Spleen (tissue), 11 donors: Measurements from ENCODE around the gene TPM4. TPM values are rescaled to one million over a fixed set of nuclear protein-coding genes. Genes with fewer than 3 reads are reported as not detected.
"Not testable (repeated sequence)": the region's sequence is repeated elsewhere in the genome, so short reads cannot be mapped to it uniquely, and the experiment has no call there.

Experiments
- DNase-seq: peaks from one replicate; pipeline ENCODE4 v3.0.0-alpha.2; 2020
- H3K27ac ChIP-seq, 8 donors: fragments of 200-600 bp; sonication (generic) in 7 of 8; 1 replicate in 4 of 8; 2 replicates in 4 of 8; pipeline versions ENCODE4 v1.5.0 to v1.8.0; 2016 to 2021; ENCODE audit warnings: inconsistent platforms in 4 of 8, mild to moderate bottlenecking in 4 of 8, moderate library complexity in 1 of 8
- H3K27me3 ChIP-seq, 7 donors: fragments of 200-600 bp; sonication (generic) in 6 of 7; replicated peaks in 1 of 7; 1 replicate in 4 of 7; 2 replicates in 3 of 7; pipeline versions ENCODE4 v1.5.0 to v1.8.0; 2016 to 2021; ENCODE audit warnings: inconsistent platforms in 3 of 7, mild to moderate bottlenecking in 1 of 7
- H3K36me3 ChIP-seq, 6 donors: fragments of 200-600 bp; sonication (generic) in 5 of 6; 1 replicate in 4 of 6; 2 replicates in 2 of 6; pipeline versions ENCODE4 v1.5.0 to v1.8.0; 2016 to 2021; ENCODE audit warnings: inconsistent platforms in 2 of 6
- H3K4me1 ChIP-seq, 6 donors: fragments of 200-600 bp; sonication (generic) in 5 of 6; 1 replicate in 3 of 6; 2 replicates in 3 of 6; pipeline versions ENCODE4 v1.5.0 to v1.8.0; 2016 to 2021; ENCODE audit warnings: inconsistent platforms in 3 of 6
- H3K4me3 ChIP-seq, 8 donors: fragments of 200-600 bp; sonication (generic) in 7 of 8; 1 replicate in 4 of 8; 2 replicates in 4 of 8; pipeline versions ENCODE4 v1.5.0 to v1.8.0; 2016 to 2021; ENCODE audit warnings: inconsistent platforms in 4 of 8, mild to moderate bottlenecking in 4 of 8, moderate library complexity in 2 of 8
- H3K9me3 ChIP-seq, 8 donors: fragments of 200-600 bp; sonication (generic) in 7 of 8; 1 replicate in 4 of 8; 2 replicates in 4 of 8; pipeline versions ENCODE4 v1.5.0 to v1.8.0; 2016 to 2021; ENCODE audit warnings: inconsistent platforms in 4 of 8
- CTCF ChIP-seq, 11 experiments: fragments of 200-600 bp in 7 of 11; fragments of 450-650 bp in 4 of 11; sonication (generic) in 4 of 11; IDR thresholded peaks in 8 of 11; conservative IDR thresholded peaks in 3 of 11; 1 replicate in 7 of 11; 2 replicates in 4 of 11; pipeline versions ENCODE4 v1.4.0 to v1.8.0; 2016 to 2021; ENCODE audit warnings: antibody characterized with exemption in 11 of 11, inconsistent platforms in 4 of 11, mild to moderate bottlenecking in 1 of 11
- POLR2A ChIP-seq, 3 donors: fragments of 450-650 bp; IDR thresholded peaks; one replicate each; pipeline ENCODE4 v1.5.1; 2017; ENCODE audit warnings: antibody characterized with exemption in 3 of 3, mild to moderate bottlenecking in 1 of 3
- POLR2AphosphoS5 ChIP-seq, 3 donors: sonication (generic); formaldehyde crosslinking; IDR thresholded peaks; one replicate each; pipeline ENCODE4 v1.5.1; 2017; ENCODE audit warnings: antibody characterized with exemption in 3 of 3
- WGBS, 5 donors: extraction: QIAGEN DNeasy Blood & Tissue Kit in 3 of 5; methylation state at CpG; one replicate each; pipeline versions ENCODE4 v1.1.5 to v1.1.7; 2013 to 2018; 5-methylcytosine and 5-hydroxymethylcytosine counted together
- intact Hi-C: fragments of 100-400 bp; cut with DNase I; formaldehyde crosslinking; loops from one replicate; pipeline ENCODE4 v1.15.0; 2023; ENCODE audit warnings: low total_unique reads
- polyA plus RNA-seq, 3 donors: library from polyadenylated mRNA; stranded (reverse); fragments of 200-250 nt; gene quantifications; one replicate each; pipeline ENCODE4 v1.2.1, GENCODE V29; 2013
- total RNA-seq, 7 donors: library from RNA; depleted of rRNA in 3 of 7; stranded (reverse); fragments of >200 nt in 3 of 7; fragmentation: NEBNext Ultra II Directional in 4 of 7; extraction: Animal tissue kit (Norgen Biotek cat#: 25700) in 4 of 7; gene quantifications; one replicate each; pipeline versions ENCODE4 v1.1.0 to v1.2.1, GENCODE V29; 2016 to 2021
- donor health status: healthy with polysubstance abuse.
- donor health status: DM: no; HTN: no; CAD: no; lungs with moderate emphysema.
- donor health status: DM: no; HTN: no; CAD: no.
- donor health status: Bipolar disorder and iron deficiency.
- donor health status: healthy.
- donor health status: DM: no; HTN: no; CAD: no.
- donor health status: DM: yes; HTN: yes; CAD: no.

TPM4 gene
- total and polyA plus RNA-seq, 10 donors, result 181 to 760 (median 418) TPM

GRCh38 chr19:16085115-16085514, 8.8 kb downstream of the TPM4 start:
- no peak for DNase-seq
- peak overlapping the region; percentile 3 to 86 (median 84) for H3K27ac ChIP-seq

GRCh38 chr19:16087404-16087803, 11.1 kb downstream of the TPM4 start:
- peak in 2 of 3 donors; percentile 12 to 16 for TF ChIP-seq POLR2AphosphoS5 (IDR thresholded peaks at IDR 0.05)

More at GRCh38 chr19:16085115-16085514, 8.8 kb downstream of the TPM4 start:
- Histone ChIP-seq H3K4me3 (peak overlapping the region in 1 of 8 donors; percentile 22), H3K4me1 (peaks cover 54 to 100% (median 92%) of the 10 kb centered on the region in 6 donors), H3K27me3 (no peaks in the 10 kb centered on the region), H3K36me3 (peaks cover 4 to 100% (median 85%) of the 10 kb centered on the region in 6 donors), H3K9me3 (no peaks in the 10 kb centered on the region)
- TF ChIP-seq POLR2A (IDR thresholded peaks at IDR 0.05) (no peak), CTCF (IDR thresholded peaks at IDR 0.05 in 8 of 11, conservative IDR thresholded peaks at IDR 0.05 in 3 of 11) (no peak), POLR2AphosphoS5 (IDR thresholded peaks at IDR 0.05) (no peak)
- intact Hi-C loops, result no loop called here
- WGBS, 5 donors, result 45 to 64% (median 50%) methylated on average over 6 of the region's 6 CpGs

GRCh38 chr19:16087940-16088339, 11.6 kb downstream of the TPM4 start:
- Histone ChIP-seq H3K27me3 (no peaks in the 10 kb centered on the region), H3K9me3 (no peaks in the 10 kb centered on the region), H3K36me3 (peaks cover 13 to 100% (median 93%) of the 10 kb centered on the region in 6 donors), H3K4me3 (no peak overlapping the region), H3K27ac (peak overlapping the region in 5 of 8 donors; percentile 80 to 86 (median 84)), H3K4me1 (peaks cover 40 to 96% (median 74%) of the 10 kb centered on the region in 6 donors)
- no peak for DNase-seq
- intact Hi-C loops, result no loop called here
- WGBS, 5 donors, result 68 to 83% (median 76%) methylated on average over 12 of the region's 12 CpGs
- TF ChIP-seq POLR2A (IDR thresholded peaks at IDR 0.05) (no peak), POLR2AphosphoS5 (IDR thresholded peaks at IDR 0.05) (peak in 1 of 3 donors; percentile 34), CTCF (IDR thresholded peaks at IDR 0.05 in 8 of 11, conservative IDR thresholded peaks at IDR 0.05 in 3 of 11) (no peak)

More at GRCh38 chr19:16087404-16087803, 11.1 kb downstream of the TPM4 start:
- intact Hi-C loops, H3K9me3 ChIP-seq, DNase-seq, H3K27me3 ChIP-seq: not testable (repeated sequence)
- Histone ChIP-seq H3K4me3 (peak overlapping the region in 1 of 8 donors; percentile 52), H3K4me1 (peaks cover 40 to 96% (median 75%) of the 10 kb centered on the region in 6 donors), H3K27ac (peak overlapping the region in 6 of 8 donors; percentile 80 to 86 (median 84)), H3K36me3 (peaks cover 13 to 100% (median 93%) of the 10 kb centered on the region in 6 donors)
- WGBS, 5 donors, result 80 to 90% (median 87%) methylated on average over 11 of the region's 11 CpGs

- H3K27me3 ChIP-seq, result no peaks in the 10 kb centered on the region
- peak overlapping the region in 5 of 8 donors; percentile 80 to 86 (median 84) for H3K27ac ChIP-seq
- WGBS, 5 donors, result 60 to 78% (median 66%) methylated on average over 17 of the region's 17 CpGs
- H3K4me1 ChIP-seq, result peaks cover 36 to 96% (median 71%) of the 10 kb centered on the region in 6 donors
- TF ChIP-seq POLR2AphosphoS5 (IDR thresholded peaks at IDR 0.05) (peak in 2 of 3 donors; percentile 47 to 71), CTCF (IDR thresholded peaks at IDR 0.05 in 8 of 11, conservative IDR thresholded peaks at IDR 0.05 in 3 of 11) (no peak)
- intact Hi-C loops, result no loop called here
- H3K9me3 ChIP-seq, result no peaks in the 10 kb centered on the region
- DNase-seq, result no peak
- H3K4me3 ChIP-seq, result no peak overlapping the region
- H3K36me3 ChIP-seq, result peaks cover 13 to 100% (median 93%) of the 10 kb centered on the region in 6 donors
Measured at GRCh38 chr19:16088351-16089009, 12.2 kb downstream of the TPM4 start.
